ENCODE measurements around the gene UQCRC2.

DNA sequence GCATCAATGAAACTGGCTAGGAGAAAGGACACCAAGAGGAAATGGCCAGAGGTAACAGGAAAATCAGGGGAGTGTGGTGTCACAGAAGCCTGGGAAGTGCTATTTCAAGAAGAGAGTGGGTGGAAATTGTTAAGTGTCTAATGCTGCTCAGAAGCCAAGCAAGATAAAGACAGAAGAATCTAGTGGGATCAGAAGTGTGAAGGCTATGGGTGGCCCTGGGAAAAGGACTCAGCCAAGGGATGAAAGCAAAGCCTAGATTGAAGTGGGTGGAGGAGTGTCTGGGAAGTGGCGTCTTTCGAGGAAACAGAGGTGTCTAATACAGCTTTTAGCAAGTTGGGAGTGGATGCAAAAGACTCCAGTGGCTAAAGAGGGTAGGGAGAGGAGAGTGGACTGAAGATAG is 34.3 kb downstream of the UQCRC2 start:
- TF ChIP-seq, protein P1, sequence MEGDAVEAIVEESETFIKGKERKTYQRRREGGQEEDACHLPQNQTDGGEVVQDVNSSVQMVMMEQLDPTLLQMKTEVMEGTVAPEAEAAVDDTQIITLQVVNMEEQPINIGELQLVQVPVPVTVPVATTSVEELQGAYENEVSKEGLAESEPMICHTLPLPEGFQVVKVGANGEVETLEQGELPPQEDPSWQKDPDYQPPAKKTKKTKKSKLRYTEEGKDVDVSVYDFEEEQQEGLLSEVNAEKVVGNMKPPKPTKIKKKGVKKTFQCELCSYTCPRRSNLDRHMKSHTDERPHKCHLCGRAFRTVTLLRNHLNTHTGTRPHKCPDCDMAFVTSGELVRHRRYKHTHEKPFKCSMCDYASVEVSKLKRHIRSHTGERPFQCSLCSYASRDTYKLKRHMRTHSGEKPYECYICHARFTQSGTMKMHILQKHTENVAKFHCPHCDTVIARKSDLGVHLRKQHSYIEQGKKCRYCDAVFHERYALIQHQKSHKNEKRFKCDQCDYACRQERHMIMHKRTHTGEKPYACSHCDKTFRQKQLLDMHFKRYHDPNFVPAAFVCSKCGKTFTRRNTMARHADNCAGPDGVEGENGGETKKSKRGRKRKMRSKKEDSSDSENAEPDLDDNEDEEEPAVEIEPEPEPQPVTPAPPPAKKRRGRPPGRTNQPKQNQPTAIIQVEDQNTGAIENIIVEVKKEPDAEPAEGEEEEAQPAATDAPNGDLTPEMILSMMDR (IDR thresholded peaks at IDR 0.05; ENCODE audit: low read depth, low read length) = no peak
- no peak for TF ChIP-seq POLR2A (IDR thresholded peaks at IDR 0.05; ENCODE audit: extremely low read depth, insufficient read length)
- TF ChIP-seq MYC (IDR thresholded peaks at IDR 0.05; ENCODE audit: low read depth, low read length) = no peak

Measured in NB4 (cell line).